Right lobe of liver (tissue), 4 donors: ENCODE data around the gene ERCC6.

Experiments used
- CTCF ChIP-seq, 4 donors: fragments of 200-600 bp in 3 of 4; fragments of 450-650 bp in 1 of 4; IDR thresholded peaks; one replicate each; pipeline versions ENCODE4 v1.5.1 to v1.8.0; 2016 to 2022; ENCODE audit warnings: antibody characterized with exemption in 4 of 4, mild to moderate bottlenecking in 2 of 4
- POLR2A ChIP-seq: fragments of 450-650 bp; IDR thresholded peaks from one replicate; pipeline ENCODE4 v1.6.1; 2017; ENCODE audit warnings: antibody characterized with exemption, mild to moderate bottlenecking
- donor health status: DM: no; HTN: no; CAD: no.
- donor health status: DM: no; HTN: no; CAD: no.
- donor health status: DM: no; HTN: yes; CAD: no.

GRCh38 chr10:49550563-49550962 is 11.6 kb upstream of the ERCC6 start:
- TF ChIP-seq CTCF (IDR thresholded peaks at IDR 0.05) (no peak), POLR2A (no peak)
